DND-41 (cell line): ENCODE data around the gene SNAP25.

Experiments
- ATAC-seq: fragments of 200-7000 bp; cut with Tn5 transposase; 3 replicates; pipeline ENCODE4 v1.9.1; 2021; ENCODE audit warnings: low read depth; ENCODE audit not compliant: insufficient read depth
- DNase-seq: peaks from one replicate; pipeline ENCODE4 v3.0.0-alpha.2; 2020
- H2AFZ ChIP-seq: 2 replicates; pipeline ENCODE4 v1.6.0; 2012; ENCODE audit warnings: low read depth, low read length
- H3K27ac ChIP-seq: 2 replicates; pipeline ENCODE4 v1.5.1; 2012; ENCODE audit warnings: low read length, inconsistent platforms
- H3K27me3 ChIP-seq: fragments of 200-600 bp; sonication (generic); 2 replicates; pipeline ENCODE4 v1.6.0; 2012; ENCODE audit warnings: low read length, mild to moderate bottlenecking, inconsistent platforms; ENCODE audit not compliant: insufficient read depth, poor library complexity
- H3K36me3 ChIP-seq: 2 replicates; pipeline ENCODE4 v1.5.1; 2012; ENCODE audit warnings: low read length, inconsistent platforms; ENCODE audit not compliant: insufficient read depth
- H3K4me1 ChIP-seq: 2 replicates; pipeline ENCODE4 v1.5.1; 2012; ENCODE audit warnings: mild to moderate bottlenecking, low read length; ENCODE audit not compliant: insufficient read depth
- H3K4me2 ChIP-seq: 2 replicates; pipeline ENCODE4 v1.6.0; 2012; ENCODE audit warnings: mild to moderate bottlenecking, moderate library complexity, low read length, inconsistent platforms; ENCODE audit not compliant: insufficient read depth
- H3K4me3 ChIP-seq, 2 experiments: fragments of 200-600 bp in 1 of 2; shearing (Covaris generic) in 1 of 2; 2 replicates each; pipeline ENCODE4 v1.5.1; 2012 to 2016; ENCODE audit warnings: inconsistent platforms in 2 of 2, low read length in 2 of 2, mild to moderate bottlenecking in 2 of 2, low read depth in 1 of 2, moderate library complexity in 1 of 2
- H3K79me2 ChIP-seq: 2 replicates; pipeline ENCODE4 v1.6.0; 2012; ENCODE audit warnings: low read length, inconsistent platforms; ENCODE audit not compliant: insufficient read depth
- H3K9ac ChIP-seq: 2 replicates; pipeline ENCODE4 v1.6.0; 2012; ENCODE audit warnings: low read depth, mild to moderate bottlenecking, inconsistent platforms, low read length, moderate library complexity
- H3K9me3 ChIP-seq: 2 replicates; pipeline ENCODE4 v1.5.1; 2012; ENCODE audit warnings: low read length, moderate library complexity, mild to moderate bottlenecking, inconsistent platforms; ENCODE audit not compliant: insufficient read depth, severe bottlenecking
- H4K20me1 ChIP-seq: 2 replicates; pipeline ENCODE4 v1.6.0; 2012; ENCODE audit warnings: low read length; ENCODE audit not compliant: insufficient read depth
- EZH2 ChIP-seq: IDR thresholded peaks from 3 replicates; pipeline ENCODE4 v1.6.1; 2012; ENCODE audit warnings: borderline replicate concordance, low read depth, mild to moderate bottlenecking, moderate library complexity, low read length, inconsistent platforms; ENCODE audit not compliant: severe bottlenecking
- TF ChIP-seq, protein P1 (sequence below): IDR thresholded peaks from 2 replicates; pipeline ENCODE4 v1.5.1; 2012; ENCODE audit warnings: borderline replicate concordance, low read length, moderate library complexity, mild to moderate bottlenecking; ENCODE audit not compliant: poor library complexity, severe bottlenecking; ENCODE audit errors: extremely low read depth

SNAP25 gene

DNA sequence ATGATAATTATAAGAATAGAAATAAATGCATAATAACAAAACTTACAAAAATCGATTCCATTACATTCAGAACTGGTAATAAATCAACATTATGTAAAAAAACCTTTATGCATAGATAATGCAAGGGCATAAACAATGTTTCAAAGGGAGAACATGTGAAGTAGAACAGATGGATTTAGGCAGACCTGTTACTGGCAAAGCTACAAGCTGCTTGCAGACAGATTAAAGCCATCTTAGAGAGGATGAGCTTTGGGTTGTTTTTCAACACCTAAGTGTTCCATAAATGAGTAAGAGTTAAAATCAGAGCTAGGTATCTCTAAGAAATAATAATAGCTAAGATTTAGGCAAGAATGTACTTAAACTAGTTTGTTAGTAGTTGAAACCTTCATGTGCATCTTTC is 37.2 kb downstream of the SNAP25 start:
- H4K20me1 ChIP-seq: no peaks in the 10 kb centered on the region
- no peaks in the 10 kb centered on the region for H3K4me1 ChIP-seq
- H3K27me3 ChIP-seq: no peaks in the 10 kb centered on the region
- no peak for DNase-seq
- H3K4me3 ChIP-seq: no peak overlapping the region
- H2AFZ ChIP-seq: no peak overlapping the region
- no peak overlapping the region for H3K4me2 ChIP-seq
- H3K27ac ChIP-seq: no peak overlapping the region
- H3K36me3 ChIP-seq: no peaks in the 10 kb centered on the region
- no peaks in the 10 kb centered on the region for H3K9me3 ChIP-seq
- H3K79me2 ChIP-seq: no peaks in the 10 kb centered on the region
- TF ChIP-seq, protein P1, sequence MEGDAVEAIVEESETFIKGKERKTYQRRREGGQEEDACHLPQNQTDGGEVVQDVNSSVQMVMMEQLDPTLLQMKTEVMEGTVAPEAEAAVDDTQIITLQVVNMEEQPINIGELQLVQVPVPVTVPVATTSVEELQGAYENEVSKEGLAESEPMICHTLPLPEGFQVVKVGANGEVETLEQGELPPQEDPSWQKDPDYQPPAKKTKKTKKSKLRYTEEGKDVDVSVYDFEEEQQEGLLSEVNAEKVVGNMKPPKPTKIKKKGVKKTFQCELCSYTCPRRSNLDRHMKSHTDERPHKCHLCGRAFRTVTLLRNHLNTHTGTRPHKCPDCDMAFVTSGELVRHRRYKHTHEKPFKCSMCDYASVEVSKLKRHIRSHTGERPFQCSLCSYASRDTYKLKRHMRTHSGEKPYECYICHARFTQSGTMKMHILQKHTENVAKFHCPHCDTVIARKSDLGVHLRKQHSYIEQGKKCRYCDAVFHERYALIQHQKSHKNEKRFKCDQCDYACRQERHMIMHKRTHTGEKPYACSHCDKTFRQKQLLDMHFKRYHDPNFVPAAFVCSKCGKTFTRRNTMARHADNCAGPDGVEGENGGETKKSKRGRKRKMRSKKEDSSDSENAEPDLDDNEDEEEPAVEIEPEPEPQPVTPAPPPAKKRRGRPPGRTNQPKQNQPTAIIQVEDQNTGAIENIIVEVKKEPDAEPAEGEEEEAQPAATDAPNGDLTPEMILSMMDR: no peak
- no peak for TF ChIP-seq EZH2
- ATAC-seq: no peak
- no peak overlapping the region for H3K9ac ChIP-seq

DNA sequence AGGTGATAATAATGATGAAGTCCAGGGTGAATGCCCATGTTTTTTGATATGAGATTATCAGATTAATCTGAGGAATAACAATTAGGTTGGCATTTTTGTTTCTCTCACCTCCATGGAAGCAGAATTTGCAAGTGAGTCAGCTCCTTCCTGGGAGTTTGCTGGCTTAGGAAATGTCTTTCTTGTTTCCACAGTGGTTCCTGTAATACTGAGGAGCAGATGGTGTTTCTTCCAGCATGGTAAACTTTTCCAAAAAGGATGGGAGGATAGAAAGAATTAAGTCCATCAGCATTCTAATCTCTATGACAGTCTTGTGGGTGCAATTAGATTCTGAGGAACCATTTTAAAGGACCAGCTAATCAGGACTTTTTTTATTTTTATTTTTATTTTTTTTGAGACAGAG is 40.5 kb downstream of the SNAP25 start:
- no peak for TF ChIP-seq EZH2
- no peaks in the 10 kb centered on the region for H3K79me2 ChIP-seq
- H3K36me3 ChIP-seq: no peaks in the 10 kb centered on the region
- ATAC-seq (no peak), DNase-seq (no peak)
- no peaks in the 10 kb centered on the region for H3K4me1 ChIP-seq
- no peak overlapping the region for H3K4me3 ChIP-seq
- H3K9ac ChIP-seq: no peak overlapping the region
- H3K4me2 ChIP-seq: no peak overlapping the region
- H3K27ac ChIP-seq: no peak overlapping the region
- H3K9me3 ChIP-seq: no peaks in the 10 kb centered on the region
- H3K27me3 ChIP-seq: no peaks in the 10 kb centered on the region
- H4K20me1 ChIP-seq: no peaks in the 10 kb centered on the region
- H2AFZ ChIP-seq: no peak overlapping the region

- no peak for TF ChIP-seq EZH2
- TF ChIP-seq, protein P1: no peak
- no peaks in the 10 kb centered on the region for H3K36me3 ChIP-seq
- H3K4me2 ChIP-seq: no peak overlapping the region
- H3K79me2 ChIP-seq: no peaks in the 10 kb centered on the region
- no peaks in the 10 kb centered on the region for H3K4me1 ChIP-seq
- no peak overlapping the region for H3K27ac ChIP-seq
- ATAC-seq: no peak
- no peak overlapping the region for H2AFZ ChIP-seq
- no peak overlapping the region for H3K9ac ChIP-seq
- H4K20me1 ChIP-seq: no peaks in the 10 kb centered on the region
- DNase-seq: no peak
- H3K4me3 ChIP-seq: no peak overlapping the region
- H3K9me3 ChIP-seq: no peaks in the 10 kb centered on the region
- H3K27me3 ChIP-seq: no peaks in the 10 kb centered on the region
Observed at GRCh38 chr20:10260316-10260715, 41.7 kb downstream of the SNAP25 start.

- no peak overlapping the region for H3K4me2 ChIP-seq
- no peaks in the 10 kb centered on the region for H3K4me1 ChIP-seq
- H4K20me1 ChIP-seq: no peaks in the 10 kb centered on the region
- H3K36me3 ChIP-seq: no peaks in the 10 kb centered on the region
- H3K27me3 ChIP-seq: no peaks in the 10 kb centered on the region
- H3K9me3 ChIP-seq: no peaks in the 10 kb centered on the region
- H2AFZ ChIP-seq: no peak overlapping the region
- no peak for ATAC-seq
- H3K9ac ChIP-seq: no peak overlapping the region
- no peaks in the 10 kb centered on the region for H3K79me2 ChIP-seq
- TF ChIP-seq, protein P1: no peak
- TF ChIP-seq EZH2: no peak
- H3K27ac ChIP-seq: no peak overlapping the region
- no peak for DNase-seq
- H3K4me3 ChIP-seq: no peak overlapping the region
Observed at GRCh38 chr20:10261702-10262101, 43.1 kb downstream of the SNAP25 start.
